OCI-LY1 (cell line): ENCODE measurements around the gene SAXO1.

Experiments
- H2AFZ ChIP-seq: fragments of 200-600 bp; sonication (generic), shearing (Covaris generic); 2 replicates; pipeline ENCODE4 v1.6.0; 2014; ENCODE audit warnings: antibody characterized with exemption, mild to moderate bottlenecking, low read length
- H3F3A ChIP-seq: fragments of 200-600 bp; sonication (generic), shearing (Covaris generic); 2 replicates; pipeline ENCODE4 v1.6.0; 2014; ENCODE audit warnings: mild to moderate bottlenecking, antibody characterized with exemption, low read length, moderate library complexity; ENCODE audit not compliant: insufficient read depth
- H3K27ac ChIP-seq: fragments of 200-600 bp; sonication (generic); 2 replicates; pipeline ENCODE4 v1.5.1; 2014; ENCODE audit warnings: low read length, mixed run types, mild to moderate bottlenecking, low read depth; ENCODE audit not compliant: poor library complexity, severe bottlenecking
- H3K27me3 ChIP-seq: fragments of 200-600 bp; sonication (generic); 2 replicates; pipeline ENCODE4 v1.6.0; 2014; ENCODE audit warnings: antibody characterized with exemption, mild to moderate bottlenecking, low read length, moderate library complexity; ENCODE audit not compliant: insufficient read depth
- H3K36me3 ChIP-seq: fragments of 200-600 bp; sonication (generic); 2 replicates; pipeline ENCODE4 v1.6.1; 2014; ENCODE audit warnings: mild to moderate bottlenecking, antibody characterized with exemption, low read length, moderate library complexity, mixed read lengths; ENCODE audit not compliant: insufficient read depth
- H3K4me1 ChIP-seq: fragments of 200-600 bp; sonication (generic); 2 replicates; pipeline ENCODE4 v1.5.1; 2014; ENCODE audit warnings: mild to moderate bottlenecking, low read length, moderate library complexity; ENCODE audit not compliant: insufficient read depth, severe bottlenecking
- H3K4me2 ChIP-seq: fragments of 200-600 bp; sonication (generic), shearing (Covaris generic); 2 replicates; pipeline ENCODE4 v1.6.1; 2014; ENCODE audit warnings: low read length
- H3K4me3 ChIP-seq: fragments of 200-600 bp; sonication (generic); 2 replicates; pipeline ENCODE4 v1.5.1; 2014; ENCODE audit warnings: low read length, low read depth, mild to moderate bottlenecking, mixed read lengths; ENCODE audit not compliant: poor library complexity, severe bottlenecking
- H3K79me2 ChIP-seq: fragments of 200-600 bp; shearing (Covaris generic); 2 replicates; pipeline ENCODE4 v1.6.1; 2016; ENCODE audit warnings: mixed run types, low read length, mixed read lengths; ENCODE audit not compliant: insufficient read depth
- H3K9ac ChIP-seq: fragments of 200-600 bp; sonication (generic), shearing (Covaris generic); 2 replicates; pipeline ENCODE4 v1.6.1; 2014; ENCODE audit warnings: mild to moderate bottlenecking, low read length, mixed read lengths
- H3K9me2 ChIP-seq: fragments of 200-600 bp; sonication (generic), shearing (Covaris generic); 2 replicates; pipeline ENCODE4 v1.6.1; 2014; ENCODE audit warnings: low read depth, mild to moderate bottlenecking, low read length, mixed read lengths
- H3K9me3 ChIP-seq: fragments of 200-600 bp; shearing (Covaris generic); 2 replicates; pipeline ENCODE4 v1.6.1; 2014; ENCODE audit warnings: low read length, mixed read lengths
- H4K20me1 ChIP-seq: fragments of 200-600 bp; sonication (generic), shearing (Covaris generic); 2 replicates; pipeline ENCODE4 v1.6.0; 2016; ENCODE audit warnings: mild to moderate bottlenecking, low read length; ENCODE audit not compliant: insufficient read depth
- EZH2 ChIP-seq: fragments of 200-600 bp; sonication (generic), shearing (Covaris generic); IDR thresholded peaks from 2 replicates; pipeline ENCODE4 v1.8.0; 2017; ENCODE audit warnings: borderline replicate concordance, mixed run types, mild to moderate bottlenecking, antibody characterized with exemption, low read length, moderate library complexity, mixed read lengths
- TF ChIP-seq, protein P1 (sequence below): fragments of 200-600 bp; sonication (generic), shearing (Covaris generic); IDR thresholded peaks from 2 replicates; pipeline ENCODE4 v1.5.1; 2017; ENCODE audit warnings: mild to moderate bottlenecking, antibody characterized with exemption, low read length, moderate library complexity, mixed read lengths

The SAXO1 gene

DNA sequence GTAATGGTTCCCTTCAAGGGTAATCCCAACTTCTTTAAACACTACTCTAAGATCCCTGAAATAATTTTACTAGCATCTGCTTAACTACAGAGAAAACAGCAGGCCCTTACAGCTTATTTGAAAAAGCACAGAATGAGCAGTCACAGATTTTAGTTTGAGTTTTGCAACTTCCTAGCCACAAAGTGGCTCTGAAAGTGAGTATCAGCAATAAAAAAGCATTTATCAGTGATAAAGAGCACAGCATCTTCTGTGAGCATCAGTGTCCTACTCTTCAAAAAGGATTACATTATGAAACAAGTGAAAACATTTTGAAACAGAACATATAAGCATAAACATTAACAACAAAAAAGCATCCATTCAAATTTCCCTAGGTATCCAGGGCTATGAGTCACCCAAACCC is 45.0 kb downstream of the SAXO1 start:
- no peak overlapping the region for H3K9ac ChIP-seq
- no peaks in the 10 kb centered on the region for H3K36me3 ChIP-seq
- no peaks in the 10 kb centered on the region for H3K9me2 ChIP-seq
- no peaks in the 10 kb centered on the region for H3K27me3 ChIP-seq
- H3K4me2 ChIP-seq, result no peak overlapping the region
- no peaks in the 10 kb centered on the region for H4K20me1 ChIP-seq
- no peak overlapping the region for H3K4me3 ChIP-seq
- no peak for TF ChIP-seq EZH2
- H3K9me3 ChIP-seq, result no peaks in the 10 kb centered on the region
- H3F3A ChIP-seq, result no peaks in the 10 kb centered on the region
- no peak overlapping the region for H3K27ac ChIP-seq
- no peaks in the 10 kb centered on the region for H3K79me2 ChIP-seq
- no peaks in the 10 kb centered on the region for H3K4me1 ChIP-seq
- no peak overlapping the region for H2AFZ ChIP-seq

DNA sequence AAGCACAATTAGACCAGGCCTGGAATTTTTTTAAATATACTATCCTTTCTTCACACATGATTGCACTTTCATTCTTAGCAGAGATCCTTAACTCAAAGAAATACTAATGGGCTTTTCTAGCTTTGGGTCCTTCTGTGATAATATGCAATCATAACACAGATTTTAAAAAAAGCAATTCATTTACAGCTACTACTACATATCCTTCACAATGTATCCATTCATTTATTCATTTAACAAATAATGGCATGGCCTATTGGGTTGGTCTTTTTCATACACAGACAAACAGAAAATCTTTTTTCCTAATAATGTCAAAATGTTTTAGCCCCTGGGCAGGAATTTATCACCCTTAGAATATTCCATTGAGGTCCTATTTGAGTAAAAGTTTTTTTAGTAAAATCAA is 47.0 kb downstream of the SAXO1 start:
- Histone ChIP-seq H2AFZ (no peak overlapping the region), H3K4me1 (no peaks in the 10 kb centered on the region), H3K4me2 (no peak overlapping the region), H3F3A (no peaks in the 10 kb centered on the region), H3K9ac (no peak overlapping the region), H3K9me3 (no peaks in the 10 kb centered on the region), H3K27me3 (no peaks in the 10 kb centered on the region), H3K9me2 (no peaks in the 10 kb centered on the region), H3K36me3 (no peaks in the 10 kb centered on the region), H3K4me3 (no peak overlapping the region), H4K20me1 (no peaks in the 10 kb centered on the region), H3K27ac (no peak overlapping the region), H3K79me2 (no peaks in the 10 kb centered on the region)
- no peak for TF ChIP-seq EZH2
- TF ChIP-seq, protein P1, sequence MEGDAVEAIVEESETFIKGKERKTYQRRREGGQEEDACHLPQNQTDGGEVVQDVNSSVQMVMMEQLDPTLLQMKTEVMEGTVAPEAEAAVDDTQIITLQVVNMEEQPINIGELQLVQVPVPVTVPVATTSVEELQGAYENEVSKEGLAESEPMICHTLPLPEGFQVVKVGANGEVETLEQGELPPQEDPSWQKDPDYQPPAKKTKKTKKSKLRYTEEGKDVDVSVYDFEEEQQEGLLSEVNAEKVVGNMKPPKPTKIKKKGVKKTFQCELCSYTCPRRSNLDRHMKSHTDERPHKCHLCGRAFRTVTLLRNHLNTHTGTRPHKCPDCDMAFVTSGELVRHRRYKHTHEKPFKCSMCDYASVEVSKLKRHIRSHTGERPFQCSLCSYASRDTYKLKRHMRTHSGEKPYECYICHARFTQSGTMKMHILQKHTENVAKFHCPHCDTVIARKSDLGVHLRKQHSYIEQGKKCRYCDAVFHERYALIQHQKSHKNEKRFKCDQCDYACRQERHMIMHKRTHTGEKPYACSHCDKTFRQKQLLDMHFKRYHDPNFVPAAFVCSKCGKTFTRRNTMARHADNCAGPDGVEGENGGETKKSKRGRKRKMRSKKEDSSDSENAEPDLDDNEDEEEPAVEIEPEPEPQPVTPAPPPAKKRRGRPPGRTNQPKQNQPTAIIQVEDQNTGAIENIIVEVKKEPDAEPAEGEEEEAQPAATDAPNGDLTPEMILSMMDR, result no peak

DNA sequence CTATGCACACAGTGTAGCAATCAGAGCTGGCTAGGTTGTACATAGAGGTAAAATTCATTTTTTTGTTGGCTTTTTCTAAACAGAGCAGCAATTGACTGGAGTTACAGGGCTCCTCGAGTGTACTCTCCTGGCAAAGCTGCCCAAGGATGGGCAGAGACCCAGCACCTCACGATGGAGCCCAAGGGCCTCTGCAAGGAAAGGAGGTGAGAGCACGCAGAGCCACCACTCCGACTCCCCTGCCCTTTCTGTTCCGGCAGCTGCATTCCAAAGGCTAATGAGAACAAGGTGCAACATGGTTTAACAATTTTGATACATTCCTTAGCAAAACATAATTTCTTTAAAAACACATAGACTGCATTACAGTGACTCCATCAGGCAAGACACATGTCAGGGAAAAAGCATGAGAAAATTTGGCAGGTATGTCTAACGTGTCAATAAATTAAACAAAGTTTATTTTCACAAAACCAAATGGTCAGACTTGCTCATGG is 47.5 kb downstream of the SAXO1 start:
- Histone ChIP-seq H3K9me2 (no peaks in the 10 kb centered on the region), H3K9ac (no peak overlapping the region), H3K4me1 (no peaks in the 10 kb centered on the region), H3K4me2 (no peak overlapping the region), H3K79me2 (no peaks in the 10 kb centered on the region), H3K36me3 (no peaks in the 10 kb centered on the region), H3K27ac (no peak overlapping the region), H2AFZ (no peak overlapping the region), H3F3A (no peaks in the 10 kb centered on the region), H3K27me3 (no peaks in the 10 kb centered on the region), H3K9me3 (no peaks in the 10 kb centered on the region), H3K4me3 (no peak overlapping the region), H4K20me1 (no peaks in the 10 kb centered on the region)
- TF ChIP-seq EZH2, result no peak
- TF ChIP-seq, protein P1, result no peak

DNA sequence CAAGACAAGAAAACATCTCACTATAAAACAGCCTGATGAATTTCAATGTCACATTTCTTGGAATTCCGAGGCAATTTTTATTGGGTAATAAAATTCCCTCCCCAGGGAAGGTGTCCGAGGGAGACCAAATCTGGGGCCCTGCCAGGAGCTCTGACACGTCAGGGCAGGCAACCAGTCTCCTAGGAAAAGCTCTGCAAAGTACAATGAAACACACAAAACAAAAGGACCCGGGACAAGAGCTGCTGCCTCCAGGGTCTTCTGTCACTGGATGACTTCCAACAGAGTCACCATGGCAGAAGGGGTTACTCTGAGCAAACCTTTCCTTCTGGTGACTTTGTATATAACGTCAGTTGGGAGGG is 50.8 kb downstream of the SAXO1 start:
- no peak overlapping the region for H3K4me3 ChIP-seq
- H3K4me2 ChIP-seq, result no peak overlapping the region
- no peaks in the 10 kb centered on the region for H3K4me1 ChIP-seq
- no peaks in the 10 kb centered on the region for H3F3A ChIP-seq
- no peaks in the 10 kb centered on the region for H3K9me3 ChIP-seq
- TF ChIP-seq, protein P1, result no peak
- TF ChIP-seq EZH2, result no peak
- H3K9ac ChIP-seq, result no peak overlapping the region
- no peaks in the 10 kb centered on the region for H3K9me2 ChIP-seq
- no peaks in the 10 kb centered on the region for H4K20me1 ChIP-seq
- no peaks in the 10 kb centered on the region for H3K79me2 ChIP-seq
- no peak overlapping the region for H3K27ac ChIP-seq
- no peaks in the 10 kb centered on the region for H3K27me3 ChIP-seq
- no peak overlapping the region for H2AFZ ChIP-seq
- no peaks in the 10 kb centered on the region for H3K36me3 ChIP-seq
